Kidney epithelial cell (primary cell): Measurements from ENCODE around the gene FTO. TPM values are rescaled to one million over a fixed set of nuclear protein-coding genes. Genes with fewer than 3 reads are reported as not detected.

ENCODE experiments used
- DNase-seq: peaks from one replicate; pipeline ENCODE4 v3.0.0-alpha.2; 2010; ENCODE audit warnings: low read depth
- H3K27me3 ChIP-seq: 2 replicates; pipeline ENCODE4 v1.6.0; 2011; ENCODE audit warnings: low read length; ENCODE audit not compliant: control insufficient read depth, insufficient read depth
- H3K36me3 ChIP-seq: 2 replicates; pipeline ENCODE4 v1.5.1; 2011; ENCODE audit warnings: low read length; ENCODE audit not compliant: control insufficient read depth, insufficient read depth
- H3K4me3 ChIP-seq: 2 replicates; pipeline ENCODE4 v1.5.1; 2011; ENCODE audit warnings: low read depth, mild to moderate bottlenecking, control low read depth, low read length
- CTCF ChIP-seq: IDR thresholded peaks from 2 replicates; pipeline ENCODE4 v1.5.1; 2011; ENCODE audit warnings: mild to moderate bottlenecking, moderate library complexity, low read length, control low read depth, inconsistent platforms; ENCODE audit not compliant: insufficient read depth, poor library complexity, severe bottlenecking
- total RNA-seq: library from RNA; depleted of rRNA; stranded (reverse); fragments of >200 nt; gene quantifications from 2 replicates; pipeline ENCODE4 v1.2.3, GENCODE V29; 2015

The FTO gene
- total RNA-seq, 1 donor from 2014 or later = 66.9 TPM

- DNase-seq = no peak
- TF ChIP-seq CTCF = no peak
- no peak overlapping the region for H3K4me3 ChIP-seq
- H3K36me3 ChIP-seq = no peaks in the 10 kb centered on the region
- H3K27me3 ChIP-seq = no peaks in the 10 kb centered on the region
These were observed 414.9 kb downstream of the FTO start for GRCh38 chr16:54118846-54119245.

- Histone ChIP-seq H3K4me3 (no peak overlapping the region), H3K27me3 (no peaks in the 10 kb centered on the region), H3K36me3 (no peaks in the 10 kb centered on the region)
- no peak for DNase-seq
- no peak for TF ChIP-seq CTCF
These were observed 417.0 kb downstream of the FTO start for GRCh38 chr16:54120846-54121480.

- Histone ChIP-seq H3K4me3 (no peak overlapping the region), H3K27me3 (no peaks in the 10 kb centered on the region), H3K36me3 (no peaks in the 10 kb centered on the region)
- TF ChIP-seq CTCF = no peak
- DNase-seq = no peak
These were observed 417.8 kb downstream of the FTO start for GRCh38 chr16:54121539-54122295.

GRCh38 chr16:54123766-54124165, 419.8 kb downstream of the FTO start:
- H3K36me3 ChIP-seq = no peaks in the 10 kb centered on the region
- H3K27me3 ChIP-seq = no peaks in the 10 kb centered on the region
- TF ChIP-seq CTCF = no peak
- H3K4me3 ChIP-seq = no peak overlapping the region
- DNase-seq = no peak

GRCh38 chr16:54125751-54126655, 422.0 kb downstream of the FTO start:
- no peak for TF ChIP-seq CTCF

More at GRCh38 chr16:54125751-54126655, 422.0 kb downstream of the FTO start:
- DNase-seq = no peak
- no peak overlapping the region for H3K4me3 ChIP-seq
- H3K36me3 ChIP-seq = no peaks in the 10 kb centered on the region
- H3K27me3 ChIP-seq = no peaks in the 10 kb centered on the region
